Heart right ventricle (tissue), 16 donors: ENCODE data around the gene TPI1. TPM values are rescaled to one million over a fixed set of nuclear protein-coding genes. Genes with fewer than 3 reads are reported as not detected.

Experiments used
- ATAC-seq, 8 donors: fragments of 200-7000 bp; cut with Tn5 transposase; one replicate each; pipeline ENCODE4 v1.9.1; 2020; ENCODE audit warnings: mild to moderate bottlenecking in 8 of 8, moderate library complexity in 8 of 8, moderate number of reproducible peaks in 1 of 8
- DNase-seq, 2 donors: peaks; one replicate each; pipeline ENCODE4 v3.0.0-alpha.2; 2020
- H3K27ac ChIP-seq, 10 donors: fragments of 200-600 bp; sonication (generic) in 2 of 10; one replicate each; pipeline versions ENCODE4 v1.5.0 to v1.8.0; 2020 to 2022; ENCODE audit warnings: mild to moderate bottlenecking in 3 of 10
- H3K27me3 ChIP-seq, 7 donors: fragments of 200-600 bp; one replicate each; pipeline ENCODE4 v1.8.0; 2021 to 2022; ENCODE audit warnings: mild to moderate bottlenecking in 2 of 7
- H3K36me3 ChIP-seq, 9 donors: fragments of 200-600 bp; sonication (generic) in 1 of 9; one replicate each; pipeline versions ENCODE4 v1.5.0 to v1.8.0; 2020 to 2022; ENCODE audit warnings: mild to moderate bottlenecking in 2 of 9
- H3K4me1 ChIP-seq, 9 donors: fragments of 200-600 bp; sonication (generic) in 1 of 9; one replicate each; pipeline versions ENCODE4 v1.5.0 to v1.8.0; 2020 to 2022; ENCODE audit warnings: mild to moderate bottlenecking in 4 of 9
- H3K4me3 ChIP-seq, 10 donors: fragments of 200-600 bp; sonication (generic) in 2 of 10; one replicate each; pipeline versions ENCODE4 v1.5.0 to v1.8.0; 2020 to 2022; ENCODE audit warnings: mild to moderate bottlenecking in 7 of 10, moderate library complexity in 2 of 10
- H3K9me3 ChIP-seq, 11 donors: fragments of 200-600 bp in 10 of 11; sonication (generic) in 2 of 11; one replicate each; pipeline versions ENCODE4 v1.5.0 to v1.8.0; 2013 to 2022; ENCODE audit warnings: mild to moderate bottlenecking in 2 of 11, control low read depth in 1 of 11, moderate library complexity in 1 of 11
- CTCF ChIP-seq, 9 donors: fragments of 200-600 bp; sonication (generic) in 2 of 9; IDR thresholded peaks; one replicate each; pipeline versions ENCODE4 v1.5.0 to v1.8.0; 2021 to 2022; ENCODE audit warnings: antibody characterized with exemption in 9 of 9, mild to moderate bottlenecking in 5 of 9, moderate library complexity in 1 of 9
- WGBS, 2 donors: extraction: QIAGEN DNeasy Blood & Tissue Kit; methylation state at CpG; one replicate each; pipeline ENCODE4 v1.1.7; 2013; ENCODE audit warnings: inconsistent platforms in 1 of 2; 5-methylcytosine and 5-hydroxymethylcytosine counted together
- intact Hi-C, 10 donors: fragments of 100-400 bp; cut with DNase I; formaldehyde crosslinking; loops; one replicate each; pipeline versions ENCODE4 v1.11.1 to v1.14.2; 2022
- polyA plus RNA-seq, 2 donors: library from polyadenylated mRNA; stranded (reverse); fragments of 200-250 nt; gene quantifications; one replicate each; pipeline ENCODE4 v1.2.3, GENCODE V29; 2013
- total RNA-seq, 10 donors: library from RNA; stranded (reverse); fragmentation: NEBNext Ultra II Directional in 3 of 10; extraction: Animal tissue kit (Norgen Biotek cat#: 25700) in 3 of 10; gene quantifications; one replicate each; pipeline versions ENCODE4 v1.2.1 to v1.2.4, GENCODE V29; 2021 to 2023
- donor health status: Arrhythmogenic right ventricular cardiomyopathy.
- donor health status: ischemic (EF 13 %, LVEDD 7.1; RV severe dilation, severe dysfunction).
- donor health status: healthy with polysubstance abuse.
- donor health status: DM: no; HTN: yes; CAD: no.
- donor health status: DM: no; HTN: no; CAD: no.
- donor health status: ischemic (EF 25% LVEDD 6.9; RV normal size, moderate dysfunction).
- donor health status: ischemic (EF 25% LVEDD 5.7; RV mildly dilated, moderate dysfunction).
- donor health status: healthy.
- donor health status: DM: yes; HTN: yes; CAD: no.
- donor health status: Ischemic cardiomyopathy.
- donor health status: ischemic (EF 35%, LVEDD 5.7; RV mildly dilated, moderate dysfunction).
- donor health status: nonischemic (EF 11% LVEDD 7.7; RV severe dilation, severe dysfunction).
- donor health status: DM: yes; HTN: yes; CAD: no.
- donor health status: PGD.
- donor health status: ischemic (EF 29% LVEDD 5.4; RV normal size, mild dysfunction).
- donor health status: nonischemic (EF 23%, LVEDD 6.1; RV moderate dilation, normal function).

Gene TPI1
- total and polyA plus RNA-seq, 12 donors = 367 to 1,432 (median 839) TPM

GRCh38 chr12:6830286-6830890 is 36.9 kb upstream of the TPI1 start:
- H3K27ac ChIP-seq = peak overlapping the region in 2 of 10 donors; percentile 87 to 90
- intact Hi-C loops = no loop called here
- WGBS, 2 donors = 83 to 84% methylated on average over 11 of the region's 11 CpGs
- H3K4me3 ChIP-seq = no peak overlapping the region
- TF ChIP-seq CTCF (IDR thresholded peaks at IDR 0.05) = no peak
- DNase-seq (no peak), ATAC-seq (no peak)
- peaks cover 0 to 40% (median 0%) of the 10 kb centered on the region in 7 donors for H3K27me3 ChIP-seq
- peaks cover 0 to 42% (median 0%) of the 10 kb centered on the region in 9 donors for H3K36me3 ChIP-seq
- H3K9me3 ChIP-seq = no peaks in the 10 kb centered on the region
- peaks cover 8 to 62% (median 26%) of the 10 kb centered on the region in 9 donors for H3K4me1 ChIP-seq

- Histone ChIP-seq H3K36me3 (peaks cover 0 to 45% (median 0%) of the 10 kb centered on the region in 9 donors), H3K4me1 (peaks cover 8 to 62% (median 24%) of the 10 kb centered on the region in 9 donors), H3K4me3 (no peak overlapping the region), H3K27ac (no peak overlapping the region), H3K9me3 (no peaks in the 10 kb centered on the region), H3K27me3 (peaks cover 0 to 40% (median 0%) of the 10 kb centered on the region in 7 donors)
- no peak for ATAC-seq
- no peak for DNase-seq
- intact Hi-C loops = no loop called here
- no peak for TF ChIP-seq CTCF (IDR thresholded peaks at IDR 0.05)
- WGBS, 2 donors = 88 to 93% methylated on average over 6 of the region's 6 CpGs
Measured at GRCh38 chr12:6830999-6831398, 36.3 kb upstream of the TPI1 start.

GRCh38 chr12:6831450-6831995 is 35.8 kb upstream of the TPI1 start:
- Histone ChIP-seq H3K4me1 (peaks cover 8 to 65% (median 24%) of the 10 kb centered on the region in 9 donors), H3K4me3 (no peak overlapping the region), H3K9me3 (no peaks in the 10 kb centered on the region), H3K27ac (no peak overlapping the region), H3K27me3 (peaks cover 0 to 37% (median 0%) of the 10 kb centered on the region in 7 donors), H3K36me3 (peaks cover 0 to 49% (median 0%) of the 10 kb centered on the region in 9 donors)
- 87 to 89% methylated on average over 12 of the region's 12 CpGs for WGBS, 2 donors
- intact Hi-C loops = no loop called here
- no peak for TF ChIP-seq CTCF (IDR thresholded peaks at IDR 0.05)
- ATAC-seq (no peak), DNase-seq (no peak)

- Histone ChIP-seq H3K27me3 (peaks cover 0 to 31% (median 0%) of the 10 kb centered on the region in 7 donors), H3K9me3 (no peaks in the 10 kb centered on the region), H3K36me3 (peaks cover 0 to 55% (median 3%) of the 10 kb centered on the region in 9 donors), H3K27ac (peak overlapping the region in 2 of 10 donors; percentile 5 to 91), H3K4me1 (peaks cover 5 to 64% (median 20%) of the 10 kb centered on the region in 9 donors), H3K4me3 (no peak overlapping the region)
- ATAC-seq (no peak), DNase-seq (no peak)
- intact Hi-C loops = no loop called here
- TF ChIP-seq CTCF (IDR thresholded peaks at IDR 0.05) = no peak
- 88 to 97% methylated on average over 4 of the region's 4 CpGs for WGBS, 2 donors
Measured at GRCh38 chr12:6832125-6832524, 35.2 kb upstream of the TPI1 start.
